DMS79 (cell line): ENCODE results near the gene INPP5A.
"Not testable (repeated sequence)": the region's sequence is repeated elsewhere in the genome, so short reads cannot be mapped to it uniquely, and the experiment has no call there.

Source experiments
- DNase-seq: peaks from one replicate; lab custom pipeline; 2025; lab: John Stamatoyannopoulos, UW

Gene INPP5A

DNA sequence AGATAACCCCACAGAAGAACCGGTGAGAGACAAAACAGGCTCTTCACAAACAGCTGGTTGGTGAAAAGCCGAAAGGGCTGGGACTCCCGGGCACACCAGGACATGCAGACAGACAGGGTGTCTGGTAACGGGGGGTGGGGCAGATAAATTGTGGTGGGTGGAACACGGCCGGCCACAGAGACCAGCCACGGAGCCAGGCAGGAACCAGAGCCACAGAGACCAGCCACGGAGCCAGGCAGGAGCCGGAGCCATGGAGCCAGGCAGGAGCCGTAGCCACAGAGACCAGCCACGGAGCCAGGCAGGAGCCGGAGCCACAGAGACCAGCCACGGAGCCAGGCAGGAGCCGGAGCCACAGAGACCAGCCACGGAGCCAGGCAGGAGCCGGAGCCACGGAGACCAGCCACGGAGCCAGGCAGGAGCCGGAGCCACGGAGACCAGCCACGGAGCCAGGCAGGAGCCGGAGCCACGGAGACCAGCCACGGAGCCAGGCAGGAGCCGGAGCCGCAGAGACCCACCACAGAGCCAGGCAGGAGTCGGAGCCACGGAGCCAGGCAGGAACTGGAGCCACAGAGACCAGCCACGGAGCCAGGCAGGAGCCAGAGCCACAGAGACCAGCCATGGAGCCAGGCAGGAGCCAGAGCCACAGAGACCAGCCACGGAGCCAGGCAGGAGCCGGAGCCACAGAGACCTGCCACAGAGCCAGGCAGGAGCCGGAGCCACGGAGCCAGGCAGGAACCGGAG lies 288.4 kb downstream of the INPP5A start:
- not testable (repeated sequence) for DNase-seq

DNA sequence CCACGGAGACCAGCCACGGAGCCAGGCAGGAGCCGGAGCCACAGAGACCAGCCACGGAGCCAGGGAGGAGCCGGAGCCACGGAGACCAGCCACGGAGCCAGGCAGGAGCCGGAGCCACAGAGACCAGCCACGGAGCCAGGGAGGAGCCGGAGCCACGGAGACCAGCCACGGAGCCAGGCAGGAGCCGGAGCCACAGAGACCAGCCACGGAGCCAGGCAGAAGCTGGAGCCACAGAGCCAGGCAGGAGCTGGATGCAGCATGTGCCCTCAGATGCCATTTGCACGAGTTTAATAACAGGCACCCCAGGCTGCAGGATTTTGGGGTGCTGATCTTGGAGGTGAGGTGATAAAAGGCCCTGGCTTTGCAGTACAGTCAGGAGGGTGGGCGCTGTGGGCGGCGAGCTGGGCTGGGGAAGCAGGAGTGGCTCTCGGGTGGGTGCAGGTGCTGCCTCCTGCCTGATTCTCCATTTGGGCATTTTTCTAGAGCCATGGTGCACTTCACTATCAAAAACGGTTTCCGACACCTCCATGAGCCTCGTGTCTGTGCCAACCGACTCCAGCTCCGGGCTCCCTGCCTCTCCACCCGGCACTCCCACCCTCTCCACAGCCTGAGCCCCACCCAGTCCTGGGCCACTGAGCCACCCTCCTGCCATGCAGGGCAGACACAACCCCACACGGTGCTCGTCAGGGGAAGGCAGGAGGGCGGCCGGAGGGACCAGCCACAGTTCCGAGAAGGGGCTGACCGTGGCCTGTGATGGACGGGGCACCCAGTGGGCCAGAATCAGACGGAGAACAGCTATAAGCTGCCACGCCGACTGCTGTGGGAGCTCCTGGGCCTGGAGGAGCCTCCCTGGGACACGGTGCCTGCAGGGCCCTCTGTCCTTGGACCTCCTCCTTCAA lies 289.2 kb downstream of the INPP5A start:
- no peak for DNase-seq

DNA sequence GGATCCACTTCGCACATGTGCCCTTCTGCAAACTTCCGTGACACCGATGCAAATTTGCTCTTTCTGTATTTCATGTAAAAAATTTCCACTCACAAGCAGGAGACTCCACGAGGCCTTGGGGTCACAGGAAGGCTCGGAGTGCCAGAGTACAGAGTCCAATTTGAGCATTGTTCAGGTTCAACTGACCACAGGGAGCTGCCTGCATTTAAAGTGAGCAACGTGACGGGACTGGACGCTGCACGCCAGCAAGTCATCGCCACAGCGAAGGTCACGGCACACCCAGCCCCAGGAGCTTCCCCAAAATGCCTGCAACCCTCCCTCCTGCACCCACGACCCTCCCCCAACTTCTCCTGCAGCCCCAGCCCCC lies 289.8 kb downstream of the INPP5A start:
- DNase-seq, result no peak

DNA sequence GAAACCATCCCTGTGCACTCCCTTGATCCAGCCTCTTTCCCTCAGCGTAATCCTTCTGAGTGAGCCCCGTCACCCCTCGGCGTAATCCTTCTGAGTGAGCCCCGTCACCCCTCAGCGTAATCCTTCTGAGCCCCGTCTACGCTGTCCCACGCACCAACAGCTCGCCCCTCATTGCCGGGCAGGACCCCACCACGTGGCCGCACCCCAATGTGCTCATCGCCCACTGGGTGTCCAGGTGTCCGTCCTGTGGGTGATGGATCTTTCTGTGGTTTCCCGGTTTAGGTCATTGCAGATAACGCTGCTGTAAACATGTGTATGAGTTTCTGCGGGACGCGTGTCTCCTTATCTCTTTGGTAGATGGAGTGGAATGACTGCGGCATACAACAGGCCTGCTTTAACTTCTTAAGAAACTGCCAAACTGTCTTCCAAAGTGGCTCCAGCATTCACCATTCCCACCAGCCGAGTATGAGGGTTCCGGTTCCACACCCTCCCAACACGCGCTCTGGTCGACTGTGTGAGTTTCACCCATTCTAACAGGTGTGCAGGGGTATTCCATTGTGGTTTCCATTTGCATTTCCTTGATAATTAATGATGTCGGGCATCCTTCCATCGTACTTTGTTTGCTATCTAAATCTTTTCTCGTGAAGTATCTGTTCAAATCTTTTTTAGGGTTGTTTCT lies 290.4 kb downstream of the INPP5A start:
- no peak for DNase-seq

DNA sequence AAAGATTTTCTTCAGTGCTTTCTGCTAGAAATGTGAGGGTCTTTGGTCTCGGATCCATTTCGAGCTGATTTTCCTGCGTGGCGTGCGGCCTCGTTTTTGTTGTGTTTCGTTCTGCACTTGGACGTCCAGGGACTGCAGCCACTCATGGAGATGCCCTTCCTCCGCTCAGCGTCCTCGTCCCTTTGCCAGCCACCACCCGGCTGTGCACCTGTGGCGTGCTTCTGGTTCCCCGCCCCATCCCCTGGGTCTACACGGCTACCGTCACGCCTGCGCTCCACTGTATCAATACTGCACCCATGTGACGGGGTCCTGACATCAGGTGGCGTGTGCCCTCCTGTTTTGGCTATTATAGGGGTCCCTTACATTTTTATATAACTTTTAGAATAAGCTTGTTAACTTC lies 291.1 kb downstream of the INPP5A start:
- no peak for DNase-seq

DNA sequence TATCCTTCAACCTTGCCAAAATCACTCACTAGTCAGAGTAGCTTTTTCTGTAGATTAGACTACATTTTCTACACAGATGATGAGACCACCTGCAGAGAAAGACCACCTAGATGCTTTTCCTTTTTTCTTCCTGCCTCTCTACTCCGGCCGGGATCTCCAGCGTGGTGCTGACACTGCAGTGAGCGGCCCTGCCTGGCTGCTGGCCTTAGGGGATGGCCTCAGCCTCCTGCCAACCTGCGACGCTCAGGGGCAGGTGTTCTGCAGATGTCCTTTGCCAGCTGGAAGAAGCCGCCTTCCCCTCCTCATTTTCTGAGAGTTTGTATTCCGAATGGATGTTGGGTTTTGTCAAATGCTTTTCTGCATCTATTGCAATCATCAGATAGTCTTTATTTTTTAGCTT lies 291.8 kb downstream of the INPP5A start:
- no peak for DNase-seq

DNA sequence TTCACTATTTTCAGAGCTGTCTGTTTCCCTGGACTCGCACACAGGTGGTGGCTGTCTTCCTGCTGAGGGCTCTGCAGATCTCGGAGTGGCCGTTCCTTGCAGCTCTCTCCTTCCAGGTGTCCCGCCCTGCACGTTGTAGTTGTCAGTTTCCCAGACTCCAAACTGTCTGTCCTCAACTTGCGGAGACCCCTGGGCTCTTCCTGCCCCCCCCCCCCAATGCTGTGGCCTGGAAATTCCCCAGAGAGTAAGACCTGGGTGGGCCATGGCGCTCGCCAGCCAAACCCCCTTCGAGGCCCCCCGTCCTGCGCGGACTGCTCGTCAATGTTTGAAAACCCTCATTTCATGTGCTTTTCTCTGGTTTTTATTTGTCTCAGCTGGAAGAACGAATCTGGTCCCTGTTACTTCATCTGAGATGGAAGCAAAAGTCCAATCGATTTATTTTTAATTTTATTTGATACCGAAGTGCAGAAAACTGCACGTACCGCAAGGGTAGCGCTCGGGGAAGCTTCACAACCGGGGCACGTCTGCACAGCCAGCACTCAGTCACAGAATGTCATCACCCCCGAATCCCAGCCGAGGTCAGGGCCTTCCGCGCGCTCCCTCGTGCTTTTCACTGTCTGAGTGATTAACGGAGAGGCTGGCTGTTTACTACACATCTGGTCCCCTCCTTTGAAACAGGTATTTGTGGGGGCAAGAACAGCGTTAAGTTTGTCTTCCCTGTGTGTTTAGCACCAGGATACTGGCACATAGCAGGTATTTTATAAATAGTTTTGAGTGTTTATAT lies 294.8 kb downstream of the INPP5A start:
- no peak for DNase-seq
